Hematopoietic multipotent progenitor cell treated with erythropoietin and hydrocortisone succinate and interleukin-3 and kit ligand, for 8 days (in vitro differentiated cells): Measurements from ENCODE around the gene SLC9A6.
"Not testable (repeated sequence)": the region's sequence is repeated elsewhere in the genome, so short reads cannot be mapped to it uniquely, and the experiment has no call there.

Source experiments
- DNase-seq: peaks from one replicate; pipeline ENCODE4 v3.0.0-alpha.2; 2015

SLC9A6 gene

GRCh38 chrX:136030303-136031191 lies 45.3 kb downstream of the SLC9A6 start:
- no peak for DNase-seq

- DNase-seq: no peak
Observed at GRCh38 chrX:136031626-136032025, 46.4 kb downstream of the SLC9A6 start.

- DNase-seq: no peak
Observed at GRCh38 chrX:136032370-136032769, 47.1 kb downstream of the SLC9A6 start.

GRCh38 chrX:136034668-136035067 lies 49.4 kb downstream of the SLC9A6 start:
- no peak for DNase-seq

GRCh38 chrX:136035663-136036062 lies 50.4 kb downstream of the SLC9A6 start:
- no peak for DNase-seq

GRCh38 chrX:136039485-136039884 lies 54.2 kb downstream of the SLC9A6 start:
- no peak for DNase-seq

- no peak for DNase-seq
Observed at GRCh38 chrX:136039968-136040367, 54.7 kb downstream of the SLC9A6 start.

- no peak for DNase-seq
Observed at GRCh38 chrX:136041254-136041812, 56.1 kb downstream of the SLC9A6 start.

- no peak for DNase-seq
Observed at GRCh38 chrX:136045008-136045407, 59.8 kb downstream of the SLC9A6 start.

- DNase-seq: no peak
Observed at GRCh38 chrX:136046295-136047015, 61.2 kb downstream of the SLC9A6 start.

- no peak for DNase-seq
Observed at GRCh38 chrX:136047016-136047642, 61.9 kb downstream of the SLC9A6 start.

- no peak for DNase-seq
Observed at GRCh38 chrX:136047969-136048368, 62.7 kb downstream of the SLC9A6 start.

- DNase-seq: no peak
Observed at GRCh38 chrX:136048446-136048845, 63.2 kb downstream of the SLC9A6 start.

- DNase-seq: no peak
Observed at GRCh38 chrX:136049608-136050007, 64.4 kb downstream of the SLC9A6 start.

GRCh38 chrX:136050875-136051274 lies 65.6 kb downstream of the SLC9A6 start:
- not testable (repeated sequence) for DNase-seq

GRCh38 chrX:136051611-136052010 lies 66.4 kb downstream of the SLC9A6 start:
- DNase-seq: no peak

GRCh38 chrX:136055651-136056221 lies 70.5 kb downstream of the SLC9A6 start:
- no peak for DNase-seq

GRCh38 chrX:136057567-136057966 lies 72.3 kb downstream of the SLC9A6 start:
- no peak for DNase-seq

- DNase-seq: no peak
Observed at GRCh38 chrX:136059350-136059749, 74.1 kb downstream of the SLC9A6 start.

GRCh38 chrX:136061286-136061685 lies 76.1 kb downstream of the SLC9A6 start:
- no peak for DNase-seq

- no peak for DNase-seq
Observed at GRCh38 chrX:136061696-136062095, 76.5 kb downstream of the SLC9A6 start.

GRCh38 chrX:136063340-136064079 lies 78.3 kb downstream of the SLC9A6 start:
- no peak for DNase-seq
